Mesenchymal stem cell (in vitro differentiated cells and primary cell): Measurements from ENCODE around the gene NUCB1.
"Not testable (repeated sequence)": the region's sequence is repeated elsewhere in the genome, so short reads cannot be mapped to it uniquely, and the experiment has no call there.

Experiments used
- DNase-seq: peaks from one replicate; pipeline ENCODE4 v3.0.0-alpha.2; 2013
- H2AFZ ChIP-seq: one replicate; pipeline ENCODE4 v1.6.1; 2013; ENCODE audit warnings: low read depth, mild to moderate bottlenecking, control low read depth, inconsistent platforms, low read length, moderate library complexity
- H2AK5ac ChIP-seq: 2 replicates; pipeline ENCODE4 v1.6.1; 2013; ENCODE audit warnings: low read length, moderate library complexity, mild to moderate bottlenecking, inconsistent platforms; ENCODE audit not compliant: severe bottlenecking
- H2BK120ac ChIP-seq: one replicate; pipeline ENCODE4 v1.6.1; 2013; ENCODE audit warnings: low read depth, mild to moderate bottlenecking, inconsistent platforms, low read length, moderate library complexity
- H2BK12ac ChIP-seq, 2 experiments: one replicate each; pipeline ENCODE4 v1.6.1; 2013; ENCODE audit warnings: inconsistent platforms in 2 of 2, low read length in 2 of 2, mild to moderate bottlenecking in 2 of 2, moderate library complexity in 2 of 2, control low read depth in 1 of 2
- H2BK15ac ChIP-seq: one replicate; pipeline ENCODE4 v1.6.1; 2013; ENCODE audit warnings: mild to moderate bottlenecking, low read depth, inconsistent platforms; ENCODE audit not compliant: poor library complexity, severe bottlenecking
- H2BK5ac ChIP-seq: 2 replicates; pipeline ENCODE4 v1.6.1; 2013; ENCODE audit warnings: low read depth, mild to moderate bottlenecking, low read length, control low read depth, inconsistent platforms; ENCODE audit not compliant: poor library complexity, severe bottlenecking
- H3K14ac ChIP-seq, 2 experiments: one replicate each; pipeline ENCODE4 v1.6.1; 2013; ENCODE audit warnings: inconsistent platforms in 2 of 2, low read length in 2 of 2, control low read depth in 1 of 2, mild to moderate bottlenecking in 1 of 2, moderate library complexity in 1 of 2
- H3K18ac ChIP-seq, 2 experiments: one replicate each; pipeline ENCODE4 v1.6.1; 2013; ENCODE audit warnings: inconsistent platforms in 2 of 2, low read length in 2 of 2, control low read depth in 1 of 2, low read depth in 1 of 2, mild to moderate bottlenecking in 1 of 2
- H3K23ac ChIP-seq, 2 experiments: one replicate each; pipeline ENCODE4 v1.6.1; 2013; ENCODE audit warnings: inconsistent platforms in 2 of 2, low read length in 2 of 2, mild to moderate bottlenecking in 2 of 2, moderate library complexity in 2 of 2, control low read depth in 1 of 2
- H3K27ac ChIP-seq: 2 replicates; pipeline ENCODE4 v1.5.1; 2013; ENCODE audit warnings: mild to moderate bottlenecking, moderate library complexity, low read length, control low read depth, inconsistent platforms; ENCODE audit not compliant: poor library complexity, severe bottlenecking
- H3K27me3 ChIP-seq, 2 experiments: 2 replicates each; pipeline versions ENCODE4 v1.6.1 to v1.7.0; 2013; ENCODE audit warnings: low read length in 2 of 2, mild to moderate bottlenecking in 2 of 2, moderate library complexity in 2 of 2, control low read depth in 1 of 2, inconsistent platforms in 1 of 2; ENCODE audit not compliant: control insufficient read depth in 1 of 2, insufficient read depth in 1 of 2
- H3K36me3 ChIP-seq, 2 experiments: 2 replicates each; pipeline versions ENCODE4 v1.6.1 to v1.7.0; 2013; ENCODE audit warnings: low read length in 2 of 2, control low read depth in 1 of 2, inconsistent platforms in 1 of 2, low read depth in 1 of 2, mild to moderate bottlenecking in 1 of 2; ENCODE audit not compliant: insufficient read depth in 2 of 2, control insufficient read depth in 1 of 2
- H3K4ac ChIP-seq, 2 experiments: one replicate each; pipeline ENCODE4 v1.6.1; 2013; ENCODE audit warnings: inconsistent platforms in 2 of 2, low read length in 2 of 2, mild to moderate bottlenecking in 2 of 2, moderate library complexity in 2 of 2, control low read depth in 1 of 2, low read depth in 1 of 2
- H3K4me1 ChIP-seq: 2 replicates; pipeline ENCODE4 v1.6.1; 2013; ENCODE audit warnings: low read depth, low read length, control low read depth; ENCODE audit not compliant: control insufficient read depth, insufficient read depth
- H3K4me2 ChIP-seq: 2 replicates; pipeline ENCODE4 v1.6.1; 2013; ENCODE audit warnings: low read length, mild to moderate bottlenecking, inconsistent platforms; ENCODE audit not compliant: poor library complexity, severe bottlenecking
- H3K4me3 ChIP-seq, 2 experiments: 2 replicates each; pipeline versions ENCODE4 v1.5.1 to v1.7.0; 2013; ENCODE audit warnings: low read length in 2 of 2, mild to moderate bottlenecking in 2 of 2, control low read depth in 1 of 2, low read depth in 1 of 2; ENCODE audit not compliant: insufficient read depth in 1 of 2
- H3K79me1 ChIP-seq: replicated peaks from 2 replicates; pipeline ENCODE4 v1.6.1; 2013; ENCODE audit warnings: mild to moderate bottlenecking, control low read depth, low read length, inconsistent platforms; ENCODE audit not compliant: poor library complexity, severe bottlenecking
- H3K9ac ChIP-seq: 2 replicates; pipeline ENCODE4 v1.7.0; 2013; ENCODE audit warnings: mild to moderate bottlenecking, low read length, moderate library complexity
- H3K9me3 ChIP-seq: 2 replicates; pipeline ENCODE4 v1.7.0; 2013; ENCODE audit warnings: mild to moderate bottlenecking, low read length; ENCODE audit not compliant: control insufficient read depth
- H4K8ac ChIP-seq: one replicate; pipeline ENCODE4 v1.6.1; 2013; ENCODE audit warnings: inconsistent platforms, mild to moderate bottlenecking, low read length, moderate library complexity
- H4K91ac ChIP-seq: one replicate; pipeline ENCODE4 v1.6.1; 2013; ENCODE audit warnings: mild to moderate bottlenecking, low read length, inconsistent platforms
- WGBS: methylation state at CpG from one replicate; pipeline ENCODE4 v1.1.7; 2013; ENCODE audit warnings: mixed read lengths; 5-methylcytosine and 5-hydroxymethylcytosine counted together

NUCB1 gene

GRCh38 chr19:48874303-48875135 is 25.6 kb upstream of the NUCB1 start:
- no peak overlapping the region for H2BK12ac ChIP-seq
- H3K4ac ChIP-seq = peak overlapping the region in 1 of 2 experiments; percentile 69
- peak overlapping the region; percentile 57 to 87 for H3K4me3 ChIP-seq
- DNase-seq = peak; percentile 79
- H4K8ac ChIP-seq = no peak overlapping the region
- peaks cover 10% of the 10 kb centered on the region for H3K79me1 ChIP-seq
- H2BK15ac ChIP-seq = peak overlapping the region; percentile 86
- no peak overlapping the region for H2BK5ac ChIP-seq
- H2AK5ac ChIP-seq = no peak overlapping the region
- peak overlapping the region in 1 of 2 experiments; percentile 9 for H3K23ac ChIP-seq
- H3K27me3 ChIP-seq = no peaks in the 10 kb centered on the region
- H3K18ac ChIP-seq = peak overlapping the region; percentile 37 to 85
- H3K9ac ChIP-seq = peak overlapping the region; percentile 98
- peak overlapping the region; percentile 41 for H4K91ac ChIP-seq
- no peak overlapping the region for H2AFZ ChIP-seq
- H3K4me1 ChIP-seq = peaks cover 27% of the 10 kb centered on the region
- peaks cover 48 to 64% of the 10 kb centered on the region in 2 experiments for H3K36me3 ChIP-seq
- H3K14ac ChIP-seq = peak overlapping the region in 1 of 2 experiments; percentile 8
- no peaks in the 10 kb centered on the region for H3K9me3 ChIP-seq
- 7% methylated on average over 10 of the region's 17 CpGs for WGBS
- peak overlapping the region; percentile 13 for H2BK120ac ChIP-seq
- peak overlapping the region; percentile 78 for H3K4me2 ChIP-seq
- H3K27ac ChIP-seq = peak overlapping the region; percentile 88

DNA sequence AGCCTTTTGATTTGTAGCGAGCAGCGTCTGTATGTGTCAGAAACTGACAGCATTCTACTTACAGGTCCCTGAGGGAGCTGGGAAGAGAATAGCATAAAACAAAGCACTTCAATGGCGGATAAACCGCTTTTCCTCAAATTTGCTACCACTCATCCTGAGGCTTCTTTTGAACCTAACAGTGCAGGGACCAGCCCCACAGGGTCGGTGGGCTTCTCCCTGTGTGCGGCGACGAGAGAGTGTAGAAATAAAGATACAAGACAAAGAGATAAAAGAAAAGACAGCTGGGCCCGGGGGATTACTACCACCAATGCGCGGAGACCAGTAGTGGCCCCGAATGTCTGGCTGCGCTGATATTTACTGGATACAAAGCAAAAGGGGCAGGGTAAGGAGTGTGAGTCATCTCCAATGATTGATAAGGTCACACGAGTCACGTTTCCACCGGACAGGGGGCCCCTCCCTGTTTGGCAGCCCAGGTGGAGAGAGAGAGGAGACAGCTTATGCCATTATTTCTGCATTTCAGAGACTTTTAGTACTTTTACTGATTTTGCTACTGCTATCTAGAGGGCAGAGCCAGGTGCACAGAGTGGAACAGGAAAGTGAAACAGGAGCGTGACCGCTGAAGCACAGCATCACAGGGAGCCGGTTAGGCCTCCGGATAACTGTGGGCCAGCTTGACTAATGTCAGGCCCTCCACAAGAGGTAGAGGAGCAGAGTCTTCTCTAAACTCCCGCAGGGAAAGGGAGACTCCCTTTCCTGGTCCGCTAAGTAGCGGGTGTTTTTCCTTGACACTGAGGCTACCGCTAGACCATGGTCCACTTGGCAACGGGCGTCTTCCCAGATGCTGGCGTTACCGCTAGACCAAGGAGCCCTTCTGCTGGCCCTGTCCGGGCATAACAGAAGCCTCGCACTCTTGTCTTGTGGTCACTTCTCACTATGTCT is 23.8 kb upstream of the NUCB1 start:
- DNase-seq = peak; percentile 71
- H2BK15ac ChIP-seq, H3K9me3 ChIP-seq, H3K14ac ChIP-seq, H2AFZ ChIP-seq, H3K27me3 ChIP-seq, H2AK5ac ChIP-seq, H3K23ac ChIP-seq, H4K91ac ChIP-seq, H2BK5ac ChIP-seq, H2BK120ac ChIP-seq, H4K8ac ChIP-seq: not testable (repeated sequence)
- Histone ChIP-seq H3K4me1 (peaks cover 27% of the 10 kb centered on the region), H3K18ac (peak overlapping the region; percentile 43 to 49), H3K4me2 (peak overlapping the region; percentile 78), H3K9ac (peak overlapping the region; percentile 98), H3K4me3 (peak overlapping the region in 1 of 2 experiments; percentile 87), H3K36me3 (peaks cover 48 to 69% of the 10 kb centered on the region in 2 experiments), H3K4ac (peak overlapping the region in 1 of 2 experiments; percentile 15), H3K79me1 (peaks cover 13% of the 10 kb centered on the region), H2BK12ac (peak overlapping the region in 1 of 2 experiments; percentile 26), H3K27ac (peak overlapping the region; percentile 88)
- 62% methylated on average over 26 of the region's 30 CpGs for WGBS

DNA sequence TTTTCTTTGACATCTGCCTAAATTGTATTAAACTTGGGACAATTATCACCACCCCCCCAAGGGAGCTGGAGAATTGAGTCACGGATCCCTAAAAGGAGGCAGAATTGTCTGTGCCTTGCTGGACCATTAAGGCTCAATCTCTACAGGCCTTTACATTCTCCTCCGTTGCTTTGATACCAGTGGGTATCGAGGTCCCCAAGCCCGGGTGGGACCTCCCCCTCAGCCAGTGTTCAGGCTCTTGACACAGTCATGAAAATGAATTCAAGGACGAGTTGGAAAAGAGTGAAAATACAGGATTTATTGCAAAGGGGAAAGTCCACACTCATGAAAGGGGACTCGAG is 22.3 kb upstream of the NUCB1 start:
- H3K23ac ChIP-seq = no peak overlapping the region
- H2BK15ac ChIP-seq = no peak overlapping the region
- peak; percentile 78 for DNase-seq
- no peak overlapping the region for H4K91ac ChIP-seq
- no peak overlapping the region for H2AK5ac ChIP-seq
- no peak overlapping the region for H3K4ac ChIP-seq
- H3K27me3 ChIP-seq = no peaks in the 10 kb centered on the region
- peaks cover 13% of the 10 kb centered on the region for H3K79me1 ChIP-seq
- peaks cover 48 to 69% of the 10 kb centered on the region in 2 experiments for H3K36me3 ChIP-seq
- no peak overlapping the region for H3K4me3 ChIP-seq
- H2AFZ ChIP-seq = no peak overlapping the region
- H3K27ac ChIP-seq = no peak overlapping the region
- no peak overlapping the region for H3K14ac ChIP-seq
- H3K9ac ChIP-seq = peak overlapping the region; percentile 14
- H2BK12ac ChIP-seq = no peak overlapping the region
- no peak overlapping the region for H2BK5ac ChIP-seq
- H4K8ac ChIP-seq = no peak overlapping the region
- 97% methylated on average over 6 of the region's 6 CpGs for WGBS
- H3K4me2 ChIP-seq = no peak overlapping the region
- no peaks in the 10 kb centered on the region for H3K9me3 ChIP-seq
- H3K18ac ChIP-seq = no peak overlapping the region
- peaks cover 26% of the 10 kb centered on the region for H3K4me1 ChIP-seq
- no peak overlapping the region for H2BK120ac ChIP-seq
